Aorta (tissue), 5 donors: ENCODE results near the gene POLE4. TPM values are rescaled to one million over a fixed set of nuclear protein-coding genes. Genes with fewer than 3 reads are reported as not detected.

ENCODE experiments used
- ATAC-seq: fragments of 200-7000 bp; cut with Tn5 transposase; one replicate; pipeline ENCODE4 v1.9.1; 2022; ENCODE audit warnings: moderate library complexity; ENCODE audit not compliant: low FRiP score
- DNase-seq, 2 donors: peaks; one replicate each; pipeline ENCODE4 v3.0.0-alpha.2; 2020
- H3K27ac ChIP-seq, 2 donors: one replicate each; pipeline ENCODE4 v1.5.1; 2013; ENCODE audit warnings: low read length in 2 of 2, mild to moderate bottlenecking in 2 of 2, moderate library complexity in 2 of 2, control low read depth in 1 of 2, inconsistent platforms in 1 of 2, low read depth in 1 of 2
- H3K27me3 ChIP-seq, 2 donors: one replicate each; pipeline ENCODE4 v1.6.1; 2013; ENCODE audit warnings: control low read depth in 1 of 2, low read length in 1 of 2, mild to moderate bottlenecking in 1 of 2, moderate library complexity in 1 of 2; ENCODE audit not compliant: insufficient read depth in 2 of 2, control insufficient read depth in 1 of 2
- H3K36me3 ChIP-seq, 2 donors: one replicate each; pipeline ENCODE4 v1.6.1; 2013; ENCODE audit warnings: control low read depth in 1 of 2, low read length in 1 of 2, mild to moderate bottlenecking in 1 of 2; ENCODE audit not compliant: insufficient read depth in 2 of 2, control insufficient read depth in 1 of 2
- H3K4me1 ChIP-seq, 2 donors: one replicate each; pipeline ENCODE4 v1.6.1; 2013; ENCODE audit warnings: low read length in 2 of 2, control low read depth in 1 of 2, mild to moderate bottlenecking in 1 of 2, moderate library complexity in 1 of 2; ENCODE audit not compliant: insufficient read depth in 2 of 2, control insufficient read depth in 1 of 2
- H3K4me3 ChIP-seq, 2 donors: one replicate each; pipeline ENCODE4 v1.5.1; 2013; ENCODE audit warnings: low read length in 2 of 2, control low read depth in 1 of 2, mild to moderate bottlenecking in 1 of 2
- H3K9me3 ChIP-seq: one replicate; pipeline ENCODE4 v1.6.1; 2013; ENCODE audit warnings: mild to moderate bottlenecking, low read length; ENCODE audit not compliant: control insufficient read depth
- WGBS, 2 donors: extraction: QIAGEN DNeasy Blood & Tissue Kit; methylation state at CpG; one replicate each; pipeline ENCODE4 v1.1.7; 2013; 5-methylcytosine and 5-hydroxymethylcytosine counted together
- intact Hi-C, 2 donors: fragments of 100-400 bp; cut with DNase I; formaldehyde crosslinking; loops; one replicate each; pipeline versions ENCODE4 v1.14.2 to v1.15.0; 2022
- polyA plus RNA-seq, 2 donors: library from polyadenylated mRNA; stranded (reverse); fragments of 200-250 nt; gene quantifications; one replicate each; pipeline ENCODE4 v1.2.3, GENCODE V29; 2013
- total RNA-seq, 2 donors: library from RNA; stranded (reverse); fragmentation: NEBNext Ultra II Directional; extraction: Animal tissue kit (Norgen Biotek cat#: 25700); gene quantifications; one replicate each; pipeline ENCODE4 v1.2.1, GENCODE V29; 2021
- donor health status: healthy with polysubstance abuse.
- donor health status: Bipolar disorder and iron deficiency.
- donor health status: DM: no; HTN: no; CAD: no.
- donor health status: DM: no; HTN: no; CAD: no.
- donor health status: DM: yes; HTN: yes; CAD: no.

Gene POLE4
- total and polyA plus RNA-seq, 4 donors: 55.9 to 146 (median 58.3) TPM

DNA sequence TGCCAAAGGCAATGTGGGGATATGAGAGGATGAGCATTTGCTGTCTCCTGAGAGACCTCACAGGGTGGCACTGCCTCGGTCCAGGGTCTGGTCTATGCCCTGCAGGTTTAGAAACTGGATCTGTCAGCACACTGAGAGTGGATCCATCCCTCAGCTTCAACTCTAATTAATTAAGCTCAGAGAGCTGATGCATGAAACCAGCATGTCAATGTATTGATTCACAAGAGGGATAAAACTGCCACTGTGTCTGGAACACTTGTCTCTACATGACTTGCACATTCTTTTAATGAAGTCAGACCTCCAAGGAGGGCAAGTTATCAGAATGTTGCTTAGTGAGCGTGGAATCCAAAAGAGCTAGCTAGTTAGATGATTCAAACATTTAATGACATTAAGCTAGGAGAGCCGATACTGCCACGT, 22.5 kb upstream of the POLE4 start:
- ATAC-seq (no peak), DNase-seq (no peak)
- no peaks in the 10 kb centered on the region for H3K27me3 ChIP-seq
- H3K27ac ChIP-seq: no peak overlapping the region
- H3K4me3 ChIP-seq: no peak overlapping the region
- 81 to 90% methylated on average over 4 of the region's 4 CpGs for WGBS, 2 donors
- intact Hi-C loops: no loop called here
- no peaks in the 10 kb centered on the region for H3K36me3 ChIP-seq
- H3K4me1 ChIP-seq: no peaks in the 10 kb centered on the region
- H3K9me3 ChIP-seq: no peaks in the 10 kb centered on the region

DNA sequence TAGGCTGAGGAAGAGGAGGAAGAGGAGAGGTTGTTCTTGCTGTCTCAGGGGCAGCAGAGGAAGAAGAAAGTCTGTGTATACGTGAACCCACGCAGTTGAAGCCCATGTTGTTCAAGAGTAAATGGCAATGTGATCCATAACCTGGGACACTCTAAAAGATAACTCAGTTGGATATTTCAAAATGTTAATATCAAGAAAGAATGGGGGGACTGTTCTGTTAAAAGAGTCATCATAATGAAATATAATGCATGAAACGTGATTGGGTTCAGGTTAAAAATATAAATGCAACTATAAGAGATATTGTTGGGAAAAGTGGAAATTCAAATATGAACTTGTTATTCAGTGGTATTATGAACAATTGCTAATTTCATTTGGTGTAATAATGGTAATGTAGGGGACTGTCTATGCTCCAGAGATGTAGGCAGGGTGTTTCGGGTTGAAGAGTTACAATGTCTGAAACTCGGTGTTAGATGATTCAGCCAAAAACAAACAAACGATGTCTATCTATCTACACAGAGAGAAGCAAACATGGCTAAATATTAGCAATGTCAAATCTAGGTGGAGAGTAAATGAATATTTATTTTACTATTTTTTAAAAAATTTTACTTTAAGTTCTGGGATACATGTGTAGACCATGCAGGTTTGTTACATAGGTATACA, 21.1 kb upstream of the POLE4 start:
- no peaks in the 10 kb centered on the region for H3K4me1 ChIP-seq

DNA sequence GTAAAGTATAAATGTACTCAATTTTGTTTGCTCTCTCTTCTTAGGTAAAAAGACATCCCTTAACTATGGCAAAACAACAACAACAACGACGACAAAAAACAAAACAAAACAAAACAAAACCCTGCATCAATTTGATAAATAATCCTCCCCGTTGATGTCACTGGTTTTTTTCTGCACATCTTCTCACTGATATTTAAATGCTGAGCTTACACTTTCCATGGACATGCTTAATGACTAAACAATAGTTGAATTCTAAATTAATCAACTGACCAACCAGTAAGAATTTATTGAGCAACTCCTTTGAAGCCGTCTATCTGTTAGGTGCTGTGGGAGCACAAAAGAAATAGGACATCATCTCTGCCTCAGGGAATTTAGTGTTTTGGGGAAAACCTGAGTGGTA, 20.2 kb upstream of the POLE4 start:
- Histone ChIP-seq H3K36me3 (no peaks in the 10 kb centered on the region), H3K4me3 (no peak overlapping the region), H3K4me1 (no peaks in the 10 kb centered on the region), H3K27me3 (no peaks in the 10 kb centered on the region), H3K9me3 (no peaks in the 10 kb centered on the region), H3K27ac (no peak overlapping the region)
- WGBS, 2 donors: 84 to 90% methylated on average over 4 of the region's 4 CpGs
- DNase-seq (no peak), ATAC-seq (no peak)
- intact Hi-C loops: no loop called here

More for the DNA sequence above, 21.1 kb upstream of the POLE4 start:
- no peak for ATAC-seq
- 89% methylated on average over 6 of the region's 6 CpGs for WGBS, 2 donors
- no peak for DNase-seq
- Histone ChIP-seq H3K4me3 (no peak overlapping the region), H3K27me3 (no peaks in the 10 kb centered on the region), H3K9me3 (no peaks in the 10 kb centered on the region), H3K36me3 (no peaks in the 10 kb centered on the region), H3K27ac (no peak overlapping the region)
- intact Hi-C loops: no loop called here

DNA sequence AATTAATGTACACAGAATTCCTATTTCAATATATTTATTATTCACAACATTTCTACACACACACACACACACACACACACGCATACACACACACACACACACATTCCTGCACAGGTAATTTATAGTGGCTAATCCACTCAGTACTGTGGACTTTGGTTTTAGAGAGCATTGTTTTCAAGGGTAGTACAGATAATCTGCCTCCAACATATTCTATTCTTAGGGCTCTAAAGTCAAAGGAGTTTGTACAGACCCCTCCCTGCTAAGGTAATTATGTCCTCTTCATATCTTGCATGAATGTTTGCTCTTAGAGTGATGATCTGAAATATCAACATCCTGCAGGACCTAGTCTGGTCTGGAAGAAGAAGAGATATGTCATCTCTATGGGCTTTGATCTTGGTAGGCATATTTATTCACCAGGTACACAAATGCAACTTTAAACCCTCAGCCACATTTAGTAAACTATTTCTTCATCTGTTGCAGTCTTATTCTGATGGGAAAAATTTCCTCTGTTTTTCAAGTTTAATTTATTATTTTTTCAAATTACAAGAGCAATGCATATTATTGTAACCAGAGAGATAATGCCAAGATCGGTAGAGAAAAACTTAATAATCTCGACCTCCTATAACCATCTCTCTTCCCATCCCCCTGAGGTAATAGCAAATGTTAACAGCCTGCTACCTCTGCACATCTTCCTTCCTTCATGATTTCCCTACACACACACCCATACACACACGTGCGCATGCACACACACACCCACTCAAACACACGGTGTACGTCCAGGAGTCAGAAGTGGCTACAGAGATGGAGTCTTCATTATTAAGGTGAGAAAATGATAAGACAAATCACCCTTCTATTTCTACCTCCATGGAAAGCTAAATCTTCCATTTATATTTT, 18.3 kb upstream of the POLE4 start:
- intact Hi-C loops: no loop called here
- H3K9me3 ChIP-seq: no peaks in the 10 kb centered on the region
- H3K4me1 ChIP-seq: no peaks in the 10 kb centered on the region
- H3K27ac ChIP-seq: no peak overlapping the region
- ATAC-seq: no peak
- WGBS, 2 donors: 85 to 87% methylated on average over 7 of the region's 7 CpGs
- no peak overlapping the region for H3K4me3 ChIP-seq
- no peak for DNase-seq
- no peaks in the 10 kb centered on the region for H3K27me3 ChIP-seq
- H3K36me3 ChIP-seq: no peaks in the 10 kb centered on the region

DNA sequence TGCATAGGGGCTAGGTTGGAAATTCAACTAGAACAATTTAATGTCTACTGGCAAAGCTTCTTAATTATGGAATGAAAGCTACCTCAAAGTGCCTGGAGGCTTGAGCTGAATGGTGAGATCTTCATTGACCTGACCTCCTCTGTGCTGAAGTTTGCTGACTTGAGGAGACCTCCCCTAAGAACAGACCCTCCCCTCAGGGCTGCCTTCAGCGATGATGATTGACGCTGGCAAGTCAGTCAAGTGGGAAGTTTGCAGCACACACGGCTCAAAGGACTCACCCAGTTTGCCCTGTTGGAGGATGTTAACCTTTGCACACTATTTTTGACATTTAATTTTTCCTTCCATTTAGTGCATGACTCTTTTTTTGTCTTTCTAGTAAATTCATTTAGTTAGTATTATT, 17.2 kb upstream of the POLE4 start:
- Histone ChIP-seq H3K4me3 (no peak overlapping the region), H3K27me3 (no peaks in the 10 kb centered on the region), H3K9me3 (no peaks in the 10 kb centered on the region), H3K36me3 (no peaks in the 10 kb centered on the region), H3K4me1 (no peaks in the 10 kb centered on the region), H3K27ac (no peak overlapping the region)
- ATAC-seq (no peak), DNase-seq (no peak)
- 83 to 93% methylated on average over 3 of the region's 3 CpGs for WGBS, 2 donors
- intact Hi-C loops: no loop called here

DNA sequence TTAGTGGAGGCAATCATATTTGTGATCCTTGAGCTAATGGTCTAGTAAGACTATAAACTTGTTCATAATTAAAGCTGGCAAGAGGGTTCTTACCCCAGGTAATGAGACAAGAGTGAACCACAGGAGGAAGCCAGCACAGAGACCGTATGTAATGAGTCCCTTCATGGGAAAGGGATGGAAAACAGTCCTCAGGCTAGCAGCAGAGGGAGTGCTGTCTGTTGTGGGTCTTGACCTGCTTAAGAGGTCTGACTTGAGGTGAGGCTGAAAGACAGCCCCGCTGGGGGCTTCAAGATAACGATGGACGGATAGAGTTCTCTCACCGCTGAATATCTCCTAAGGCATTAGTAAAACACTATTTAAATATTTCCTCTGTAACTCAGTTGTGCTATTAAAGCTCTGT, 16.2 kb upstream of the POLE4 start:
- intact Hi-C loops: no loop called here
- H3K9me3 ChIP-seq: no peaks in the 10 kb centered on the region
- H3K27me3 ChIP-seq: no peaks in the 10 kb centered on the region
- ATAC-seq: no peak
- DNase-seq: no peak
- no peaks in the 10 kb centered on the region for H3K36me3 ChIP-seq
- no peaks in the 10 kb centered on the region for H3K4me1 ChIP-seq
- WGBS, 2 donors: 74 to 85% methylated on average over 5 of the region's 5 CpGs
- H3K4me3 ChIP-seq: no peak overlapping the region
- H3K27ac ChIP-seq: no peak overlapping the region

DNA sequence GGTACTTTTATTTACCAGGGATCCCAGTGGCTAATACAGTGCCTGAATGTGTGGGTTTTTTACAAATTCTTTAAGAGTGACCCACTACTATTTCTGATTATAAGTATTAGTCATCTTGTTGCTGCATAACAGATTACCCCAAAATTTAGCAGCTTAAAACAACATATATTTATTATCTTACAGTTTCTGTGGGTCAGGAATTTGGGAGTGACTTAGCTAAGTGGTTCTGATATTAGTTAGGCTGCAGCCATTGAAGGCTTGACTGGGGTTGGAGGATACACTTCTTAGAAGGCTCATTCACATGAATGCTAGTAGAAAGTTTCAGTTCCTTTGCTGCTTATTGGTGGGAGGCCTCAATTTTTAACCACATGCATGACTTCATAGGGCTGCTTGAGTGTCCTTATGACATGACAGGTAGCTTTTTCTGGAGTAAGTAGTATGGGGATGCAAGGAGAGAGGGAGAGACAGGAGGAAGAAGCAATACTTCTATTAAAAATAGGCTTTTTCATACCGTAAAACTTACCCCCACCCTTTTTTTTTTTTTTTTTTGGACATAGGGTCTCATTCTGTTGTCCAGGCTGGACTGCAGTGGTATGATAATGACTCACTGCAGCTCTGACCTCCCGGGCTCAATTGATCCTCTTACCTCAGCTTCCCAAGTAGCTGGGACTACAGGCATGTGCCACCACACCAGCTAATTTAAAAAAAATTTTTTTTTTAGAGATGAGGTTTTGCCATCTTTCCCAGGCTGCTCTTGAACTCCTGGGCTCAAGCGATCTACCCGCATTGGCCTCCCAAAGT, 13.3 kb upstream of the POLE4 start:
- H3K27ac ChIP-seq: no peak overlapping the region
- intact Hi-C loops: no loop called here
- no peaks in the 10 kb centered on the region for H3K36me3 ChIP-seq
- DNase-seq: no peak
- no peak overlapping the region for H3K4me3 ChIP-seq
- WGBS, 2 donors: 94 to 95% methylated on average over 4 of the region's 4 CpGs
- ATAC-seq: no peak
- H3K9me3 ChIP-seq: no peaks in the 10 kb centered on the region
- no peaks in the 10 kb centered on the region for H3K4me1 ChIP-seq
- H3K27me3 ChIP-seq: no peaks in the 10 kb centered on the region

DNA sequence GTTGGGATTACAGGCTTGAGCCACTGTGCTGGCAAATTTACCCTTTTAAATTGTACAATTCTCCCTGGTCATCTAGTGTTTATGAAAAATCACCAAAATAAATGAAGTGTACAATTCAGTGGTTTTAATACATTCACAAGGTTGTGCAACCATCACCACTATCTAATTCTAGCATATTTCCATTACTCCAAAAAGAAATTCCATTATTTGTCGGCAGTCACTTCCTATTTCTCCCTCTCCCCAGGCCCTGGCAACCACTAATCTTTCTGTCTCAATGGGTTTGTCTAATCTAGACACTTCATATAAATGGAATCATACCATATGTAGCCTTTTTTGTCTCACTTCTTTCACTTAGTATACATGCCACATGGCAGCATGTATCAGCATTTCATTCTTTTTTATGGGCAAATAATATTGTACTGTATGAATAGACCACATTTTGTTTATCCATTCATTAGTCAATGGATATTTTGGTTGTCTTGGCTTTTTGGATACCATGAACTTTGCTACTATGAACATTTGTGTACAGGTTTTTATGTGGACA, 12.6 kb upstream of the POLE4 start:
- Histone ChIP-seq H3K9me3 (no peaks in the 10 kb centered on the region), H3K4me3 (no peak overlapping the region), H3K27me3 (no peaks in the 10 kb centered on the region), H3K36me3 (no peaks in the 10 kb centered on the region), H3K4me1 (no peaks in the 10 kb centered on the region), H3K27ac (no peak overlapping the region)
- intact Hi-C loops: no loop called here
- 27 to 35% methylated on average over 1 of the region's 1 CpG for WGBS, 2 donors
- ATAC-seq (no peak), DNase-seq (no peak)
